Measurements from ENCODE around the gene ITPR1. TPM values are rescaled to one million over a fixed set of nuclear protein-coding genes. Genes with fewer than 3 reads are reported as not detected.

ITPR1 gene
- total RNA-seq, 1 donor from 2014 or later = 6.7 TPM

DNA sequence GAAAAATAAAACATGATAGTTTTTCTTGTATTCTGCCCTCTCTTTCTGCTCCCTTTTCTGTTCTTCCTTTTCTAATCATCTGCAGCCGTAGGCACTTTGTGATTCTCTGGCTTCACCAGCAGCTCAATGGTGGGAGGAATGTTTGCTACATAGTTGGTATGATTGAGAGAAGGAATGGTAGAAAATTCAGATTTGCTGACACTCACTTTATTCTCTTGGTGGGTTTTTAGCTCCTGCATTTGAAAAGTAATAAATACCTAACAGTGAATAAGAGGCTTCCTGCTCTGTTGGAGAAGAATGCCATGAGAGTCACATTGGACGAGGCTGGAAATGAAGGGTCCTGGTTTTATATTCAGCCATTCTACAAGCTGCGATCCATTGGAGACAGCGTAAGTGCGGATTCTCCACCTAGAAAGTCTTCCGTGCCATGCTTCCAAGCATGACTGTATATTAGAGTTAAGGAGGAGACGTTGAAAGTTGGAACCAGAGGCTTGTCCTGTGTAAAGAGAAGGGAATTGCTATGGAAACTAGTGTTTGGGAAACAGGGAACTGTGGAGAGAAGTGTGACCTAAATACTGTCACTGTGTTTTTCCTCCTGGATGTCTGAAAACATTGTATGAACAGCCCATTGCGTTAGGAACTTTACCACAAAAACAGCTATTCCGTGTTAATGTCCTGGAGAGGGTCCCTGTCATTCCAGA is 148.9 kb downstream of the ITPR1 start:
- no peak for DNase-seq (ENCODE audit: low read depth)
- Histone ChIP-seq H3K9me3 (ENCODE audit: insufficient read depth, low read depth, low read length) (no peaks in the 10 kb centered on the region), H3K4me3 (ENCODE audit: insufficient read depth, low read depth, low read length) (no peak overlapping the region), H3K4me2 (ENCODE audit: low read length) (no peak overlapping the region), H3K4me1 (ENCODE audit: insufficient read depth, low read length) (no peaks in the 10 kb centered on the region), H3K9ac (ENCODE audit: low read length) (no peak overlapping the region), H3K79me2 (ENCODE audit: insufficient read depth, low read length) (no peaks in the 10 kb centered on the region), H3K27me3 (ENCODE audit: insufficient read depth, low read length) (peaks cover 8% of the 10 kb centered on the region), H4K20me1 (ENCODE audit: insufficient read depth, low read length) (no peaks in the 10 kb centered on the region), H3K27ac (ENCODE audit: low read depth, low read length) (no peak overlapping the region), H2AFZ (ENCODE audit: low read depth, low read length) (no peak overlapping the region), H3K36me3 (ENCODE audit: insufficient read depth, low read length) (no peaks in the 10 kb centered on the region)
- Mint-ChIP-seq H3K27me3 (ENCODE audit: low read depth, unreplicated experiment) (peaks cover 4% of the 10 kb centered on the region), H3K4me1 (ENCODE audit: low read depth, unreplicated experiment) (no peaks in the 10 kb centered on the region), H3K27ac (ENCODE audit: unreplicated experiment) (no peak overlapping the region), H3K36me3 (ENCODE audit: low read depth, unreplicated experiment) (no peaks in the 10 kb centered on the region), H3K9me3 (ENCODE audit: unreplicated experiment) (peaks cover 2% of the 10 kb centered on the region), H3K4me3 (ENCODE audit: unreplicated experiment) (no peak overlapping the region)
- no peak for FAIRE-seq
- TF ChIP-seq EZH2 (IDR thresholded peaks at IDR 0.05; ENCODE audit: insufficient read depth, low read length) = no peak
- TF ChIP-seq, protein P1, sequence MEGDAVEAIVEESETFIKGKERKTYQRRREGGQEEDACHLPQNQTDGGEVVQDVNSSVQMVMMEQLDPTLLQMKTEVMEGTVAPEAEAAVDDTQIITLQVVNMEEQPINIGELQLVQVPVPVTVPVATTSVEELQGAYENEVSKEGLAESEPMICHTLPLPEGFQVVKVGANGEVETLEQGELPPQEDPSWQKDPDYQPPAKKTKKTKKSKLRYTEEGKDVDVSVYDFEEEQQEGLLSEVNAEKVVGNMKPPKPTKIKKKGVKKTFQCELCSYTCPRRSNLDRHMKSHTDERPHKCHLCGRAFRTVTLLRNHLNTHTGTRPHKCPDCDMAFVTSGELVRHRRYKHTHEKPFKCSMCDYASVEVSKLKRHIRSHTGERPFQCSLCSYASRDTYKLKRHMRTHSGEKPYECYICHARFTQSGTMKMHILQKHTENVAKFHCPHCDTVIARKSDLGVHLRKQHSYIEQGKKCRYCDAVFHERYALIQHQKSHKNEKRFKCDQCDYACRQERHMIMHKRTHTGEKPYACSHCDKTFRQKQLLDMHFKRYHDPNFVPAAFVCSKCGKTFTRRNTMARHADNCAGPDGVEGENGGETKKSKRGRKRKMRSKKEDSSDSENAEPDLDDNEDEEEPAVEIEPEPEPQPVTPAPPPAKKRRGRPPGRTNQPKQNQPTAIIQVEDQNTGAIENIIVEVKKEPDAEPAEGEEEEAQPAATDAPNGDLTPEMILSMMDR (IDR thresholded peaks at IDR 0.05; ENCODE audit: insufficient read depth, low read depth, low read length) = no peak

DNA sequence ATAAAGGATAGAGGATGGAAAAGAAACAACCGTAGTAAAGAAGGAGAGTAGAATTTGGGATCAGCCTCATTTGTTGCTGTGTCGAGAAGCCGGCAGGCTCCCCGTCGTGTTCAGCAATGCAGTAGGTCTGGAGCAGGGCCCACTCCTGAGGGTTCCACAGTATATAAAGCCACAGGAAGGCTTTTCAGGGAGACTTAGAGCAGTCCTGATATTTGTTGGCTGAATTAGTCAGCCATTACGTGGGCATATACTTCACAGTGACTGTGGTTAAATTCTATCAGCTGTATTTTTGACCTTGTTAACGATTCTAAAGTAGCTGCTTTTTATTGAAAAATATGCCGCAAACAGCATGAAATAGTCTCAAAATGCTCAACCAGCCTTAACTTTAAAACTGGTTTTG is 149.5 kb downstream of the ITPR1 start:
- TF ChIP-seq EZH2 (IDR thresholded peaks at IDR 0.05; ENCODE audit: insufficient read depth, low read length) = no peak
- TF ChIP-seq, protein P1 (IDR thresholded peaks at IDR 0.05; ENCODE audit: insufficient read depth, low read depth, low read length) = no peak
- no peaks in the 10 kb centered on the region for H3K36me3 Mint-ChIP-seq (ENCODE audit: low read depth, unreplicated experiment)
- Histone ChIP-seq H3K9me3 (ENCODE audit: insufficient read depth, low read depth, low read length) (no peaks in the 10 kb centered on the region), H3K9ac (ENCODE audit: low read length) (no peak overlapping the region), H3K27me3 (ENCODE audit: insufficient read depth, low read length) (peaks cover 8% of the 10 kb centered on the region), H3K4me1 (ENCODE audit: insufficient read depth, low read length) (no peaks in the 10 kb centered on the region), H3K79me2 (ENCODE audit: insufficient read depth, low read length) (no peaks in the 10 kb centered on the region), H3K27ac (ENCODE audit: low read depth, low read length) (no peak overlapping the region), H3K36me3 (ENCODE audit: insufficient read depth, low read length) (no peaks in the 10 kb centered on the region), H3K4me3 (ENCODE audit: insufficient read depth, low read depth, low read length) (no peak overlapping the region), H4K20me1 (ENCODE audit: insufficient read depth, low read length) (no peaks in the 10 kb centered on the region), H3K4me2 (ENCODE audit: low read length) (no peak overlapping the region), H2AFZ (ENCODE audit: low read depth, low read length) (no peak overlapping the region)
- peaks cover 2% of the 10 kb centered on the region for H3K27me3 Mint-ChIP-seq (ENCODE audit: low read depth, unreplicated experiment)
- H3K4me1 Mint-ChIP-seq (ENCODE audit: low read depth, unreplicated experiment) = no peaks in the 10 kb centered on the region
- peak; percentile 35 for DNase-seq (ENCODE audit: low read depth)
- FAIRE-seq = no peak
- H3K9me3 Mint-ChIP-seq (ENCODE audit: unreplicated experiment) = peaks cover 2% of the 10 kb centered on the region
- H3K4me3 Mint-ChIP-seq (ENCODE audit: unreplicated experiment) = no peak overlapping the region
- H3K27ac Mint-ChIP-seq (ENCODE audit: unreplicated experiment) = no peak overlapping the region

DNA sequence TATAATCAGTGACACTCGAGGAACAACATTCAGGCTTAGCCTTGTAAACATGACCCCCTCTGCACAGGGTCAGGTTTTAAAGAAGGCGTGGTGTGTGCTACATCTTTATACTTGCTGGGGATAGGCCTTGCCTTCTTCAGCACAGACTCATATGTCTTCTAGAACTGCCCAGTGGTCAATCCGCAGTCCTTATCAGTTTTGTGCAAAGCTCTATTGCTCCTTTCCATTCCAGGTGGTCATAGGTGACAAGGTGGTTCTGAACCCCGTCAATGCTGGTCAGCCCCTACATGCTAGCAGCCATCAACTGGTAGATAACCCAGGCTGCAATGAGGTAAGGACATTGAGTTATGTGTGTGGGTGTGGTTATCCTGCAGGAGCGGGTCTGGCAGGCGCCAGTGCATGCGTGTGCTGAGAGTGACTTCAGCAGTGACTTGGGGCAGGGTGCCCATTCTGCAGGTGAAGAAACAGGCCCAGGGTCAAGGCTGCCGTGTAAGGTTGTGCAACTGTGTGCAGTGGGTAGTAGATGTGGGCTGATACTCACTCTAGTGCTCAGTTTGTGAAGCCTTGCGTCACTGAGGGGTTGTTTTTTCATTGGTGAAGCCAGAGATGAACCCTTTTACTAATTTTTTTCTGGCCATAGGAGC is 150.9 kb downstream of the ITPR1 start:
- no peaks in the 10 kb centered on the region for H3K36me3 Mint-ChIP-seq (ENCODE audit: low read depth, unreplicated experiment)

More for the DNA sequence above, 150.9 kb downstream of the ITPR1 start:
- Histone ChIP-seq H3K4me3 (ENCODE audit: insufficient read depth, low read depth, low read length) (no peak overlapping the region), H3K36me3 (ENCODE audit: insufficient read depth, low read length) (no peaks in the 10 kb centered on the region), H4K20me1 (ENCODE audit: insufficient read depth, low read length) (no peaks in the 10 kb centered on the region), H3K27ac (ENCODE audit: low read depth, low read length) (no peak overlapping the region), H3K9ac (ENCODE audit: low read length) (no peak overlapping the region), H3K4me2 (ENCODE audit: low read length) (no peak overlapping the region), H3K9me3 (ENCODE audit: insufficient read depth, low read depth, low read length) (no peaks in the 10 kb centered on the region), H3K27me3 (ENCODE audit: insufficient read depth, low read length) (peaks cover 4% of the 10 kb centered on the region), H3K79me2 (ENCODE audit: insufficient read depth, low read length) (no peaks in the 10 kb centered on the region), H2AFZ (ENCODE audit: low read depth, low read length) (no peak overlapping the region), H3K4me1 (ENCODE audit: insufficient read depth, low read length) (no peaks in the 10 kb centered on the region)
- Mint-ChIP-seq H3K9me3 (ENCODE audit: unreplicated experiment) (peaks cover 2% of the 10 kb centered on the region), H3K4me3 (ENCODE audit: unreplicated experiment) (no peak overlapping the region), H3K27me3 (ENCODE audit: low read depth, unreplicated experiment) (no peaks in the 10 kb centered on the region), H3K27ac (ENCODE audit: unreplicated experiment) (no peak overlapping the region), H3K4me1 (ENCODE audit: low read depth, unreplicated experiment) (no peaks in the 10 kb centered on the region)
- DNase-seq (ENCODE audit: low read depth) (no peak), FAIRE-seq (no peak)
- TF ChIP-seq, protein P1 (IDR thresholded peaks at IDR 0.05; ENCODE audit: insufficient read depth, low read depth, low read length) = no peak
- TF ChIP-seq EZH2 (IDR thresholded peaks at IDR 0.05; ENCODE audit: insufficient read depth, low read length) = no peak
